ENCODE data around the gene SNW1. TPM values are rescaled to one million over a fixed set of nuclear protein-coding genes. Genes with fewer than 3 reads are reported as not detected.

Gene SNW1
- total and polyA plus RNA-seq, 2 of the 13 experiments (the other 11 are each of a cell fraction or from before 2014, with no cell fraction given): 23.2 to 65.8 TPM

GRCh38 chr14:77707724-77708408 is 53.1 kb downstream of the SNW1 start, which contains the start of the genes ALKBH1 and SLIRP (continued):
- TF ChIP-seq ZNF547 (CRISPR knock-in tag; IDR thresholded peaks at IDR 0.05) (peak; percentile 65; the same call in 1 of the 2 replicates), ZNF263 (CRISPR knock-in tag; IDR thresholded peaks at IDR 0.05) (peak; percentile 24; the same call in 1 of the 2 replicates), NR2F2 (IDR thresholded peaks at IDR 0.05; ENCODE audit: borderline replicate concordance, low read depth) (peak; percentile 68; the same call in 1 of the 2 replicates), KAT7 (CRISPR knock-in tag; IDR thresholded peaks at IDR 0.05; ENCODE audit: borderline replicate concordance) (peak; percentile 50; the same call in 1 of the 2 replicates), POGZ (CRISPR knock-in tag; IDR thresholded peaks at IDR 0.05) (peak; percentile 43), ZNF816 (CRISPR knock-in tag; IDR thresholded peaks at IDR 0.05; ENCODE audit: borderline replicate concordance) (peak; percentile 85; the same call in 1 of the 2 replicates), ZNF749 (CRISPR knock-in tag; IDR thresholded peaks at IDR 0.05; ENCODE audit: borderline replicate concordance) (peak; percentile 47; the same call in 1 of the 2 replicates), DRAP1 (CRISPR knock-in tag; IDR thresholded peaks at IDR 0.05) (peak; percentile 49; the same call in 1 of the 2 replicates), SALL1 (CRISPR knock-in tag; IDR thresholded peaks at IDR 0.05) (0 out of 2 replicates have a peak, but pooled peaks have one; percentile 64), NRL (CRISPR knock-in tag; IDR thresholded peaks at IDR 0.05; ENCODE audit: borderline replicate concordance) (peak; percentile 58; the same call in 1 of the 2 replicates), RORA (CRISPR knock-in tag; IDR thresholded peaks at IDR 0.05) (0 out of 2 replicates have a peak, but pooled peaks have one; percentile 44), ZFP90 (CRISPR knock-in tag; IDR thresholded peaks at IDR 0.05; ENCODE audit: borderline replicate concordance) (peak; percentile 56; the same call in 1 of the 2 replicates), HOXA3 (CRISPR knock-in tag; IDR thresholded peaks at IDR 0.05) (peak; percentile 89), RXRA (CRISPR knock-in tag; IDR thresholded peaks at IDR 0.05) (peak; percentile 78), TOPORS (CRISPR knock-in tag; IDR thresholded peaks at IDR 0.05) (peak; percentile 72; the same call in 1 of the 2 replicates), GABPB1 (CRISPR knock-in tag; IDR thresholded peaks at IDR 0.05) (peak; percentile 100)
- TF ChIP-seq, protein P1, sequence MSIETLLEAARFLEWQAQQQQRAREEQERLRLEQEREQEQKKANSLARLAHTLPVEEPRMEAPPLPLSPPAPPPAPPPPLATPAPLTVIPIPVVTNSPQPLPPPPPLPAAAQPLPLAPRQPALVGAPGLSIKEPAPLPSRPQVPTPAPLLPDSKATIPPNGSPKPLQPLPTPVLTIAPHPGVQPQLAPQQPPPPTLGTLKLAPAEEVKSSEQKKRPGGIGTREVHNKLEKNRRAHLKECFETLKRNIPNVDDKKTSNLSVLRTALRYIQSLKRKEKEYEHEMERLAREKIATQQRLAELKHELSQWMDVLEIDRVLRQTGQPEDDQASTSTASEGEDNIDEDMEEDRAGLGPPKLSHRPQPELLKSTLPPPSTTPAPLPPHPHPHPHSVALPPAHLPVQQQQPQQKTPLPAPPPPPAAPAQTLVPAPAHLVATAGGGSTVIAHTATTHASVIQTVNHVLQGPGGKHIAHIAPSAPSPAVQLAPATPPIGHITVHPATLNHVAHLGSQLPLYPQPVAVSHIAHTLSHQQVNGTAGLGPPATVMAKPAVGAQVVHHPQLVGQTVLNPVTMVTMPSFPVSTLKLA (IDR thresholded peaks at IDR 0.05): no peak
- TF ChIP-seq, protein P2, sequence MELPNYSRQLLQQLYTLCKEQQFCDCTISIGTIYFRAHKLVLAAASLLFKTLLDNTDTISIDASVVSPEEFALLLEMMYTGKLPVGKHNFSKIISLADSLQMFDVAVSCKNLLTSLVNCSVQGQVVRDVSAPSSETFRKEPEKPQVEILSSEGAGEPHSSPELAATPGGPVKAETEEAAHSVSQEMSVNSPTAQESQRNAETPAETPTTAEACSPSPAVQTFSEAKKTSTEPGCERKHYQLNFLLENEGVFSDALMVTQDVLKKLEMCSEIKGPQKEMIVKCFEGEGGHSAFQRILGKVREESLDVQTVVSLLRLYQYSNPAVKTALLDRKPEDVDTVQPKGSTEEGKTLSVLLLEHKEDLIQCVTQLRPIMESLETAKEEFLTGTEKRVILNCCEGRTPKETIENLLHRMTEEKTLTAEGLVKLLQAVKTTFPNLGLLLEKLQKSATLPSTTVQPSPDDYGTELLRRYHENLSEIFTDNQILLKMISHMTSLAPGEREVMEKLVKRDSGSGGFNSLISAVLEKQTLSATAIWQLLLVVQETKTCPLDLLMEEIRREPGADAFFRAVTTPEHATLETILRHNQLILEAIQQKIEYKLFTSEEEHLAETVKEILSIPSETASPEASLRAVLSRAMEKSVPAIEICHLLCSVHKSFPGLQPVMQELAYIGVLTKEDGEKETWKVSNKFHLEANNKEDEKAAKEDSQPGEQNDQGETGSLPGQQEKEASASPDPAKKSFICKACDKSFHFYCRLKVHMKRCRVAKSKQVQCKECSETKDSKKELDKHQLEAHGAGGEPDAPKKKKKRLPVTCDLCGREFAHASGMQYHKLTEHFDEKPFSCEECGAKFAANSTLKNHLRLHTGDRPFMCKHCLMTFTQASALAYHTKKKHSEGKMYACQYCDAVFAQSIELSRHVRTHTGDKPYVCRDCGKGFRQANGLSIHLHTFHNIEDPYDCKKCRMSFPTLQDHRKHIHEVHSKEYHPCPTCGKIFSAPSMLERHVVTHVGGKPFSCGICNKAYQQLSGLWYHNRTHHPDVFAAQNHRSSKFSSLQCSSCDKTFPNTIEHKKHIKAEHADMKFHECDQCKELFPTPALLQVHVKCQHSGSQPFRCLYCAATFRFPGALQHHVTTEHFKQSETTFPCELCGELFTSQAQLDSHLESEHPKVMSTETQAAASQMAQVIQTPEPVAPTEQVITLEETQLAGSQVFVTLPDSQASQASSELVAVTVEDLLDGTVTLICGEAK (IDR thresholded peaks at IDR 0.05): peak; percentile 76
- TF ChIP-seq, protein P2 (CRISPR knock-in tag; IDR thresholded peaks at IDR 0.05): peak; percentile 69
